Endothelial cell of umbilical vein (primary cell): ENCODE measurements around the gene C2orf74. TPM values are rescaled to one million over a fixed set of nuclear protein-coding genes. Genes with fewer than 3 reads are reported as not detected.

Source experiments
- BruUV-seq: library from RNA; stranded (reverse); fragments of 400-500 nt; replicated peaks from 2 replicates; lab custom pipeline; 2021; lab: Mats Ljungman, UMichigan
- CTCF ChIA-PET: fragments of 300-600, 350-600 bp; sonication (Branson Sonifier 250); formaldehyde crosslinking; loops from one replicate; lab custom pipeline; 2021; ENCODE audit warnings: antibody characterized with exemption, inconsistent platforms; lab: Charles Lee
- POLR2A ChIA-PET: fragments of 300-600, 350-600 bp; sonication (Branson Sonifier 250); formaldehyde crosslinking; loops from one replicate; lab custom pipeline; 2021; ENCODE audit warnings: antibody characterized with exemption, inconsistent platforms; lab: Charles Lee
- DNase-seq: peaks from one replicate; pipeline ENCODE4 v3.0.0-alpha.2; 2011; ENCODE audit warnings: low read depth, low spot score
- FAIRE-seq: peaks from 2 replicates; lab custom pipeline; 2011; peaks lifted over from hg19 to GRCh38; lab: Jason Lieb, UNC
- H2AFZ ChIP-seq: 2 replicates; pipeline ENCODE4 v1.6.0; 2012; ENCODE audit warnings: low read depth, low read length, control low read depth, inconsistent platforms
- H3K27ac ChIP-seq: 2 replicates; pipeline ENCODE4 v1.5.1; 2011; ENCODE audit warnings: low read depth, mild to moderate bottlenecking, control low read depth, low read length, moderate library complexity; ENCODE audit not compliant: insufficient read depth
- H3K27me3 ChIP-seq, 2 experiments: 2 replicates each; pipeline versions ENCODE4 v1.6.0 to v1.6.1; 2011; ENCODE audit warnings: low read length in 2 of 2, mixed read lengths in 1 of 2; ENCODE audit not compliant: control insufficient read depth in 2 of 2, insufficient read depth in 2 of 2
- H3K36me3 ChIP-seq, 2 experiments: 2 replicates in 1 of 2; 3 replicates in 1 of 2; pipeline ENCODE4 v1.5.1; 2011; ENCODE audit warnings: low read length in 2 of 2, mild to moderate bottlenecking in 1 of 2, moderate library complexity in 1 of 2; ENCODE audit not compliant: control insufficient read depth in 2 of 2, insufficient read depth in 2 of 2; ENCODE audit errors: extremely low read depth in 1 of 2
- H3K4me1 ChIP-seq: 3 replicates; pipeline ENCODE4 v1.5.1; 2011; ENCODE audit warnings: mild to moderate bottlenecking, low read length; ENCODE audit not compliant: control insufficient read depth, insufficient read depth; ENCODE audit errors: extremely low read depth
- H3K4me2 ChIP-seq: 2 replicates; pipeline ENCODE4 v1.6.1; 2011; ENCODE audit warnings: low read length, control low read depth, mixed read lengths; ENCODE audit not compliant: insufficient read depth
- H3K4me3 ChIP-seq, 3 experiments: fragments of 200-600 bp in 1 of 3; sonication (generic), shearing (Covaris generic) in 1 of 3; replicated peaks in 1 of 3; 2 replicates each; pipeline ENCODE4 v1.5.1; 2011 to 2016; ENCODE audit warnings: control low read depth in 3 of 3, low read length in 3 of 3, mild to moderate bottlenecking in 2 of 3, inconsistent platforms in 1 of 3, low read depth in 1 of 3, moderate library complexity in 1 of 3; ENCODE audit not compliant: insufficient read depth in 1 of 3
- H3K79me2 ChIP-seq: 2 replicates; pipeline ENCODE4 v1.6.0; 2012; ENCODE audit warnings: low read length, inconsistent platforms; ENCODE audit not compliant: control insufficient read depth, insufficient read depth
- H3K9ac ChIP-seq: replicated peaks from 2 replicates; pipeline ENCODE3; 2011; ENCODE audit warnings: low read length, control low read depth; ENCODE audit not compliant: insufficient read depth; ENCODE audit errors: extremely low read depth
- H3K9me1 ChIP-seq: replicated peaks from 3 replicates; pipeline ENCODE4 v1.6.0; 2011; ENCODE audit warnings: mild to moderate bottlenecking, low read length; ENCODE audit not compliant: control insufficient read depth, insufficient read depth; ENCODE audit errors: extremely low read depth
- H3K9me3 ChIP-seq: replicated peaks from 2 replicates; pipeline ENCODE4 v1.5.1; 2012; ENCODE audit warnings: low read length, inconsistent platforms; ENCODE audit not compliant: control insufficient read depth, insufficient read depth
- H4K20me1 ChIP-seq: replicated peaks from 2 replicates; pipeline ENCODE3; 2011; ENCODE audit warnings: mild to moderate bottlenecking, low read length; ENCODE audit not compliant: control insufficient read depth, insufficient read depth; ENCODE audit errors: extremely low read depth
- EZH2 ChIP-seq: IDR thresholded peaks from 2 replicates; pipeline ENCODE4 v1.6.1; 2012; ENCODE audit warnings: borderline replicate concordance, low read depth, mild to moderate bottlenecking, moderate library complexity, low read length, inconsistent platforms; ENCODE audit not compliant: severe bottlenecking
- FOS ChIP-seq: IDR thresholded peaks from 2 replicates; pipeline ENCODE4 v1.6.1; 2011; ENCODE audit warnings: mild to moderate bottlenecking, low read length, moderate library complexity, borderline replicate concordance; ENCODE audit not compliant: insufficient read depth
- MYC ChIP-seq: IDR thresholded peaks from one replicate; pipeline ENCODE4 v1.6.1; 2011; ENCODE audit warnings: mild to moderate bottlenecking, low read depth, low read length
- POLR2AphosphoS5 ChIP-seq: IDR thresholded peaks from 2 replicates; pipeline ENCODE4 v1.6.1; 2012; ENCODE audit warnings: low read depth, mild to moderate bottlenecking, control low read depth, low read length, moderate library complexity; ENCODE audit not compliant: insufficient read depth
- dilution Hi-C: fragments of 300-500 bp; cut with MboI; formaldehyde crosslinking; loops from one replicate; pipeline ENCODE4 v1.15.0; 2019; ENCODE audit warnings: low sequenced_read_pairs; ENCODE audit not compliant: extremely low pct_ligation_motif_present
- intact Hi-C: fragments of 100-400 bp; cut with micrococcal nuclease; formaldehyde crosslinking; loops from one replicate; pipeline ENCODE4 v1.10.0; 2022
- polyA plus RNA-seq, 4 experiments: library from polyadenylated mRNA; depleted of rRNA in 3 of 4; stranded (reverse) in 3 of 4; unstranded in 1 of 4; fragments of >200 nt; gene quantifications; 2 replicates each; pipeline versions ENCODE4 v1.2.1 to v1.2.3, GENCODE V29; 2011 to 2012; ENCODE audit warnings: missing spikeins in 1 of 4
- total RNA-seq: library from RNA; stranded (reverse); gene quantifications from 2 replicates; pipeline ENCODE4 v1.2.3, GENCODE V29; 2021
- TF ChIP-seq, protein P1 (sequence below): IDR thresholded peaks from 2 replicates; pipeline ENCODE4 v1.6.1; 2011; ENCODE audit not compliant: insufficient read depth, insufficient read length
- TF ChIP-seq, protein P2 (sequence below), 2 donors: IDR thresholded peaks; 1 replicate in 1 of 2; 2 replicates in 1 of 2; pipeline ENCODE4 v1.5.1; 2011; ENCODE audit warnings: low read length in 2 of 2, mild to moderate bottlenecking in 2 of 2, moderate library complexity in 2 of 2, control low read depth in 1 of 2, inconsistent platforms in 1 of 2, low read depth in 1 of 2; ENCODE audit not compliant: insufficient read depth in 1 of 2; ENCODE audit errors: extremely low read depth in 1 of 2

C2orf74 gene
- total and polyA plus RNA-seq, 2 donors (not counting 3 experiments of a cell fraction or from before 2014, with no cell fraction given) = 4.1 to 5.6 TPM

- peaks cover 0 to 3% of the 10 kb centered on the region in 2 experiments for H3K36me3 ChIP-seq
- no peak for FAIRE-seq
- H3K79me2 ChIP-seq = no peaks in the 10 kb centered on the region
- POLR2A ChIA-PET = no interaction called here
- intact Hi-C loops (no loop called here), dilution Hi-C loops (no loop called here)
- H3K27ac ChIP-seq = no peak overlapping the region
- TF ChIP-seq EZH2 (no peak), POLR2AphosphoS5 (no peak), MYC (no peak), FOS (no peak)
- TF ChIP-seq, protein P1, sequence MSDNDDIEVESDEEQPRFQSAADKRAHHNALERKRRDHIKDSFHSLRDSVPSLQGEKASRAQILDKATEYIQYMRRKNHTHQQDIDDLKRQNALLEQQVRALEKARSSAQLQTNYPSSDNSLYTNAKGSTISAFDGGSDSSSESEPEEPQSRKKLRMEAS = no peak
- TF ChIP-seq, protein P2, sequence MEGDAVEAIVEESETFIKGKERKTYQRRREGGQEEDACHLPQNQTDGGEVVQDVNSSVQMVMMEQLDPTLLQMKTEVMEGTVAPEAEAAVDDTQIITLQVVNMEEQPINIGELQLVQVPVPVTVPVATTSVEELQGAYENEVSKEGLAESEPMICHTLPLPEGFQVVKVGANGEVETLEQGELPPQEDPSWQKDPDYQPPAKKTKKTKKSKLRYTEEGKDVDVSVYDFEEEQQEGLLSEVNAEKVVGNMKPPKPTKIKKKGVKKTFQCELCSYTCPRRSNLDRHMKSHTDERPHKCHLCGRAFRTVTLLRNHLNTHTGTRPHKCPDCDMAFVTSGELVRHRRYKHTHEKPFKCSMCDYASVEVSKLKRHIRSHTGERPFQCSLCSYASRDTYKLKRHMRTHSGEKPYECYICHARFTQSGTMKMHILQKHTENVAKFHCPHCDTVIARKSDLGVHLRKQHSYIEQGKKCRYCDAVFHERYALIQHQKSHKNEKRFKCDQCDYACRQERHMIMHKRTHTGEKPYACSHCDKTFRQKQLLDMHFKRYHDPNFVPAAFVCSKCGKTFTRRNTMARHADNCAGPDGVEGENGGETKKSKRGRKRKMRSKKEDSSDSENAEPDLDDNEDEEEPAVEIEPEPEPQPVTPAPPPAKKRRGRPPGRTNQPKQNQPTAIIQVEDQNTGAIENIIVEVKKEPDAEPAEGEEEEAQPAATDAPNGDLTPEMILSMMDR (IDR thresholded peaks at IDR 0.05; ENCODE audit: extremely low read depth in 1 of 2, insufficient read depth in 1 of 2, low read depth in 1 of 2, low read length in 2 of 2) = no peak
- BruUV-seq = no TSS peak
- H3K27me3 ChIP-seq = no peaks in the 10 kb centered on the region
- no peaks in the 10 kb centered on the region for H4K20me1 ChIP-seq
- no peaks in the 10 kb centered on the region for H3K4me1 ChIP-seq
- no peaks in the 10 kb centered on the region for H3K9me1 ChIP-seq
- no peak for DNase-seq
- H3K9me3 ChIP-seq = no peaks in the 10 kb centered on the region
- H3K9ac ChIP-seq = no peak overlapping the region
- CTCF ChIA-PET = no interaction called here
- no peak overlapping the region for H2AFZ ChIP-seq
- H3K4me3 ChIP-seq = no peak overlapping the region
- H3K4me2 ChIP-seq = no peak overlapping the region
These were observed 10.6 kb upstream of the C2orf74 start for GRCh38 chr2:61151436-61151835.
